ENCODE measurements around the gene EHBP1L1.

Gene EHBP1L1

GRCh38 chr11:65547446-65548125 is 28.3 kb upstream of the EHBP1L1 start:
- no peak overlapping the region for H3K4me3 ChIP-seq (replicated peaks in 1 of 2; ENCODE audit: low read depth in 2 of 2, low read length in 2 of 2)
- no peak for DNase-seq (ENCODE audit: low read depth in 2 of 2)
- no peak for TF ChIP-seq CTCF (IDR thresholded peaks at IDR 0.05; ENCODE audit: low read depth, low read length)

- H3K4me3 ChIP-seq (replicated peaks in 1 of 2; ENCODE audit: low read depth in 2 of 2, low read length in 2 of 2) = no peak overlapping the region
- no peak for TF ChIP-seq CTCF (IDR thresholded peaks at IDR 0.05; ENCODE audit: low read depth, low read length)
- no peak for DNase-seq (ENCODE audit: low read depth in 2 of 2)
These were observed 27.5 kb upstream of the EHBP1L1 start for GRCh38 chr11:65548395-65548794.

GRCh38 chr11:65549096-65549495 is 26.8 kb upstream of the EHBP1L1 start:
- no peak overlapping the region for H3K4me3 ChIP-seq (replicated peaks in 1 of 2; ENCODE audit: low read depth in 2 of 2, low read length in 2 of 2)
- DNase-seq (ENCODE audit: low read depth in 2 of 2) = no peak
- no peak for TF ChIP-seq CTCF (IDR thresholded peaks at IDR 0.05; ENCODE audit: low read depth, low read length)

- no peak overlapping the region for H3K4me3 ChIP-seq (replicated peaks in 1 of 2; ENCODE audit: low read depth in 2 of 2, low read length in 2 of 2)
- no peak for DNase-seq (ENCODE audit: low read depth in 2 of 2)
- peak; percentile 19 for TF ChIP-seq CTCF (IDR thresholded peaks at IDR 0.05; ENCODE audit: low read depth, low read length)
These were observed 24.1 kb upstream of the EHBP1L1 start for GRCh38 chr11:65551572-65552387.

GRCh38 chr11:65552388-65552951 is 23.4 kb upstream of the EHBP1L1 start:
- H3K4me3 ChIP-seq (replicated peaks in 1 of 2; ENCODE audit: low read depth in 2 of 2, low read length in 2 of 2) = no peak overlapping the region
- no peak for DNase-seq (ENCODE audit: low read depth in 2 of 2)
- no peak for TF ChIP-seq CTCF (IDR thresholded peaks at IDR 0.05; ENCODE audit: low read depth, low read length)

GRCh38 chr11:65553301-65554001 is 22.4 kb upstream of the EHBP1L1 start:
- no peak for TF ChIP-seq CTCF (IDR thresholded peaks at IDR 0.05; ENCODE audit: low read depth, low read length)
- DNase-seq (ENCODE audit: low read depth in 2 of 2) = no peak
- H3K4me3 ChIP-seq (replicated peaks in 1 of 2; ENCODE audit: low read depth in 2 of 2, low read length in 2 of 2) = no peak overlapping the region
